B cell (primary cell): ENCODE measurements around the gene DOK5. TPM values are rescaled to one million over a fixed set of nuclear protein-coding genes. Genes with fewer than 3 reads are reported as not detected.

Experiments
- ATAC-seq: fragments of 200-7000 bp; cut with Tn5 transposase; one replicate; pipeline ENCODE4 v1.10.0; 2021; ENCODE audit warnings: low read depth, mild to moderate bottlenecking, moderate number of reproducible peaks, moderate library complexity
- CTCF ChIA-PET: fragments of 350-600 bp; sonication (Branson Sonifier 250); formaldehyde crosslinking; loops from one replicate; lab custom pipeline; 2021; ENCODE audit warnings: antibody characterized with exemption, inconsistent platforms; lab: Charles Lee
- POLR2A ChIA-PET: fragments of 350-600 bp; sonication (Branson Sonifier 250); formaldehyde crosslinking; loops from one replicate; lab custom pipeline; 2021; ENCODE audit warnings: antibody characterized with exemption; lab: Charles Lee
- DNase-seq: peaks from one replicate; pipeline ENCODE4 v3.0.0; 2013
- H2AFZ ChIP-seq: 2 replicates; pipeline ENCODE4 v1.6.1; 2012; ENCODE audit warnings: mild to moderate bottlenecking, low read depth, low read length; ENCODE audit not compliant: insufficient read depth, poor library complexity, severe bottlenecking
- H3K27ac ChIP-seq, 2 donors: 1 replicate in 1 of 2; 2 replicates in 1 of 2; pipeline ENCODE4 v1.5.1; 2012 to 2013; ENCODE audit warnings: low read length in 2 of 2, mild to moderate bottlenecking in 2 of 2, moderate library complexity in 1 of 2
- H3K27me3 ChIP-seq, 4 experiments: fragments of 200-600 bp in 1 of 4; sonication (generic) in 1 of 4; replicated peaks in 1 of 4; 1 replicate in 2 of 4; 2 replicates in 2 of 4; pipeline versions ENCODE4 v1.6.1 to v1.7.0; 2013 to 2016; ENCODE audit warnings: low read length in 3 of 4, mild to moderate bottlenecking in 2 of 4, mixed read lengths in 1 of 4, moderate library complexity in 1 of 4; ENCODE audit not compliant: insufficient read depth in 4 of 4, control insufficient read depth in 3 of 4; ENCODE audit errors: control extremely low read depth in 1 of 4
- H3K36me3 ChIP-seq, 2 experiments: replicated peaks in 1 of 2; 1 replicate in 1 of 2; 2 replicates in 1 of 2; pipeline versions ENCODE4 v1.6.1 to v1.7.1; 2013; ENCODE audit warnings: low read length in 1 of 2; ENCODE audit not compliant: insufficient read depth in 2 of 2, control insufficient read depth in 1 of 2; ENCODE audit errors: control extremely low read depth in 1 of 2, extremely low read depth in 1 of 2
- H3K4me1 ChIP-seq, 2 donors: fragments of 200-600 bp in 1 of 2; sonication (generic) in 1 of 2; 1 replicate in 1 of 2; 2 replicates in 1 of 2; pipeline versions ENCODE4 v1.5.1 to v1.6.1; 2013 to 2017; ENCODE audit warnings: low read length in 2 of 2; ENCODE audit not compliant: control insufficient read depth in 2 of 2, insufficient read depth in 2 of 2
- H3K4me2 ChIP-seq: replicated peaks from 2 replicates; pipeline ENCODE3; 2012; ENCODE audit warnings: mild to moderate bottlenecking, low read depth, low read length; ENCODE audit not compliant: poor library complexity, severe bottlenecking
- H3K4me3 ChIP-seq, 5 experiments: fragments of 200-600 bp in 1 of 5; sonication (generic) in 1 of 5; 1 replicate in 3 of 5; 2 replicates in 2 of 5; pipeline versions ENCODE4 v1.5.1 to v1.7.0; 2011 to 2016; ENCODE audit warnings: low read length in 4 of 5, mild to moderate bottlenecking in 4 of 5, low read depth in 2 of 5, control low read depth in 1 of 5, moderate library complexity in 1 of 5; ENCODE audit not compliant: insufficient read depth in 1 of 5; ENCODE audit errors: control extremely low read depth in 1 of 5, extremely low read depth in 1 of 5
- H3K79me2 ChIP-seq: fragments of 200-600 bp; sonication (generic); one replicate; pipeline ENCODE4 v1.6.0; 2016; ENCODE audit warnings: low read length; ENCODE audit not compliant: control insufficient read depth, insufficient read depth
- H3K9ac ChIP-seq: fragments of 200-600 bp; sonication (generic); 2 replicates; pipeline ENCODE4 v1.6.1; 2017; ENCODE audit warnings: mild to moderate bottlenecking, low read length, moderate library complexity
- H3K9me3 ChIP-seq, 3 donors: one replicate each; pipeline versions ENCODE4 v1.6.1 to v1.7.1; 2013; ENCODE audit warnings: low read length in 2 of 3; ENCODE audit not compliant: control insufficient read depth in 2 of 3, insufficient read depth in 1 of 3; ENCODE audit errors: control extremely low read depth in 1 of 3
- H4K20me1 ChIP-seq: 2 replicates; pipeline ENCODE4 v1.6.0; 2012; ENCODE audit warnings: mild to moderate bottlenecking, low read length; ENCODE audit not compliant: insufficient read depth, control insufficient read depth, poor library complexity, severe bottlenecking
- H3K27ac Mint-ChIP-seq: one replicate; pipeline ENCODE4 v1.8.0; 2021; ENCODE audit warnings: mixed read lengths
- H3K27me3 Mint-ChIP-seq: one replicate; pipeline ENCODE4 v1.8.0; 2021; ENCODE audit warnings: mixed read lengths
- H3K4me1 Mint-ChIP-seq: one replicate; pipeline ENCODE4 v1.8.0; 2021; ENCODE audit warnings: mixed read lengths
- H3K4me3 Mint-ChIP-seq: one replicate; pipeline ENCODE4 v1.8.0; 2021; ENCODE audit warnings: mixed read lengths
- H3K9me3 Mint-ChIP-seq: one replicate; pipeline ENCODE4 v1.8.0; 2022; ENCODE audit warnings: mixed read lengths; ENCODE audit not compliant: insufficient read depth
- CTCF ChIP-seq: fragments of 200-600 bp; IDR thresholded peaks from one replicate; pipeline ENCODE4 v1.8.0; 2022; ENCODE audit warnings: antibody characterized with exemption, mild to moderate bottlenecking
- EZH2 ChIP-seq: IDR thresholded peaks from 2 replicates; pipeline ENCODE4 v1.6.1; 2012; ENCODE audit warnings: borderline replicate concordance, low read depth, mild to moderate bottlenecking, moderate library complexity, low read length; ENCODE audit not compliant: insufficient read depth, poor library complexity, severe bottlenecking
- WGBS: methylation state at CpG from one replicate; pipeline ENCODE4 v1.1.5; 2013; ENCODE audit warnings: missing lambda C conversion rate; ENCODE audit not compliant: insufficient coverage; 5-methylcytosine and 5-hydroxymethylcytosine counted together
- intact Hi-C: fragments of 100-400 bp; cut with micrococcal nuclease; formaldehyde crosslinking; loops from one replicate; pipeline ENCODE4 v1.10.0; 2022
- polyA plus RNA-seq: library from polyadenylated mRNA; depleted of rRNA; stranded (reverse); fragments of >200 nt; gene quantifications from 2 replicates; pipeline ENCODE4 v1.2.3, GENCODE V29; 2012
- total RNA-seq, 2 donors: library from RNA; stranded (reverse); fragments of 120-200 nt in 1 of 2; gene quantifications; 1 replicate in 1 of 2; 2 replicates in 1 of 2; pipeline versions ENCODE4 v1.2.3 to v1.2.4, GENCODE V29; 2013 to 2022

Gene DOK5
- total and polyA plus RNA-seq, 2 donors (not counting 1 experiment from before 2014, with no cell fraction given), result not detected

- TF ChIP-seq CTCF (no peak), EZH2 (no peak)
- H3K4me3 Mint-ChIP-seq, result no peak overlapping the region
- DNase-seq (peak; percentile 21), ATAC-seq (peak; percentile 43)
- CTCF ChIA-PET, result no interaction called here
- H3K27ac ChIP-seq, result no peak overlapping the region
- H3K27me3 Mint-ChIP-seq, result peaks cover 6% of the 10 kb centered on the region
- H2AFZ ChIP-seq, result no peak overlapping the region
- no peak overlapping the region for H3K4me2 ChIP-seq
- no peak overlapping the region for H3K4me3 ChIP-seq
- H3K27me3 ChIP-seq, result no peaks in the 10 kb centered on the region
- H3K9ac ChIP-seq, result no peak overlapping the region
- no peaks in the 10 kb centered on the region for H3K9me3 Mint-ChIP-seq
- H3K9me3 ChIP-seq, result peaks cover 0 to 1% (median 0%) of the 10 kb centered on the region in 3 donors
- H3K27ac Mint-ChIP-seq, result peak overlapping the region; percentile 4
- intact Hi-C loops, result no loop called here
- no peaks in the 10 kb centered on the region for H3K36me3 ChIP-seq
- no peaks in the 10 kb centered on the region for H3K79me2 ChIP-seq
- peaks cover 11% of the 10 kb centered on the region for H3K4me1 Mint-ChIP-seq
- POLR2A ChIA-PET, result no interaction called here
- peaks cover 6 to 8% of the 10 kb centered on the region in 2 donors for H3K4me1 ChIP-seq
- 65% methylated on average over 2 of the region's 3 CpGs for WGBS
- no peaks in the 10 kb centered on the region for H4K20me1 ChIP-seq
Measured at GRCh38 chr20:54606380-54606779, 131.0 kb downstream of the DOK5 start.

- ChIA-PET POLR2A (no interaction called here), CTCF (no interaction called here)
- H4K20me1 ChIP-seq, result no peaks in the 10 kb centered on the region
- DNase-seq, result no peak
- H3K9me3 ChIP-seq, result peaks cover 0 to 1% (median 0%) of the 10 kb centered on the region in 3 donors
- H3K79me2 ChIP-seq, result no peaks in the 10 kb centered on the region
- WGBS, result no CpG with 5 or more reads among the region's 4 CpGs
- H3K36me3 ChIP-seq, result no peaks in the 10 kb centered on the region
- H3K4me1 Mint-ChIP-seq, result peaks cover 11% of the 10 kb centered on the region
- peaks cover 6% of the 10 kb centered on the region for H3K27me3 Mint-ChIP-seq
- H3K4me3 Mint-ChIP-seq, result no peak overlapping the region
- no peaks in the 10 kb centered on the region for H3K27me3 ChIP-seq
- H3K4me2 ChIP-seq, result no peak overlapping the region
- H3K4me1 ChIP-seq, result peaks cover 6 to 8% of the 10 kb centered on the region in 2 donors
- no peak for TF ChIP-seq EZH2
- no peak for TF ChIP-seq CTCF
- H3K9me3 Mint-ChIP-seq, result no peaks in the 10 kb centered on the region
- H3K27ac Mint-ChIP-seq, result no peak overlapping the region
- no peak overlapping the region for H3K4me3 ChIP-seq
- intact Hi-C loops, result no loop called here
- H3K27ac ChIP-seq, result no peak overlapping the region
- no peak overlapping the region for H3K9ac ChIP-seq
- H2AFZ ChIP-seq, result no peak overlapping the region
- ATAC-seq, result no peak
Measured at GRCh38 chr20:54608039-54608745, 132.8 kb downstream of the DOK5 start.
